ENCODE data around the gene FAM187B. TPM values are rescaled to one million over a fixed set of nuclear protein-coding genes. Genes with fewer than 3 reads are reported as not detected.

FAM187B gene
- total RNA-seq, 1 experiment from 2014 or later, result not detected

GRCh38 chr19:35268536-35269437, 40.2 kb upstream of the FAM187B start, which contains the start of gene USF2:
Gene USF2, plus strand, starts transcription at chr19:35268962. Its CDS starts 140 bp downstream, at chr19:35269102.
- H2BK20ac ChIP-seq (ENCODE audit: low read depth, low read length, poor library complexity, severe bottlenecking), result no peak within 1 kb of the TSS
- no CpG with 5 or more reads among the region's 126 CpGs for WGBS (ENCODE audit: extremely low coverage, insufficient read length, low lambda C conversion rate)
- no peaks in the 10 kb centered on the region for H3K79me2 ChIP-seq (ENCODE audit: insufficient read depth, low read length)
- H2BK5ac ChIP-seq (ENCODE audit: insufficient read length, low read length), result no peak within 1 kb of the TSS
- no peaks in the 10 kb centered on the region for H3K27me3 ChIP-seq (ENCODE audit: insufficient read depth, low read length)
- no peaks in the 10 kb centered on the region for H3K79me1 ChIP-seq (ENCODE audit: insufficient read depth, low read depth, low read length, poor library complexity, severe bottlenecking)
- H2AK5ac ChIP-seq (ENCODE audit: insufficient read length, low read length), result no peak within 1 kb of the TSS
- peak within 1 kb of the TSS; percentile 59 for H3K18ac ChIP-seq (ENCODE audit: insufficient read length, low read depth, low read length)
- H3K23ac ChIP-seq (ENCODE audit: insufficient read length, low read depth, low read length), result no peak within 1 kb of the TSS
- peak within 1 kb of the TSS; percentile 57 for H3K9ac ChIP-seq (ENCODE audit: extremely low read depth, insufficient read length, low read length)
- no peak within 1 kb of the TSS for H3K4ac ChIP-seq (ENCODE audit: low read depth, low read length)
- no peak within 1 kb of the TSS for H2BK15ac ChIP-seq (ENCODE audit: low read depth, low read length)
- H3K4me1 Mint-ChIP-seq, result peaks cover 11 to 15% of the 10 kb centered on the region in 2 experiments
- no peak within 1 kb of the TSS for H3K27ac ChIP-seq (ENCODE audit: insufficient read length, low read depth, low read length)
- H3K56ac ChIP-seq (ENCODE audit: insufficient read length, low read depth, low read length), result no peak within 1 kb of the TSS
- H4K20me1 ChIP-seq (ENCODE audit: control insufficient read depth, insufficient read depth, insufficient read length), result no peaks in the 10 kb centered on the region
- H3K27me3 Mint-ChIP-seq (ENCODE audit: low read depth), result no peaks in the 10 kb centered on the region
- peak within 1 kb of the TSS; percentile 90; the same call in 1 of the 2 replicates for H3K14ac ChIP-seq (ENCODE audit: insufficient read depth, low read length)
- no peak within 1 kb of the TSS for H2BK120ac ChIP-seq (ENCODE audit: low read depth, low read length, poor library complexity, severe bottlenecking)
- H2AFZ ChIP-seq (ENCODE audit: low read length), result no peak within 1 kb of the TSS
- peak within 1 kb of the TSS; percentile 30 for H3K4me2 ChIP-seq (ENCODE audit: insufficient read depth, insufficient read length, low read length)
- peak; percentile 65 for DNase-seq
- no peak within 1 kb of the TSS for H4K8ac ChIP-seq (replicated peaks; ENCODE audit: insufficient read length, low read depth, low read length)
- peak within 1 kb of the TSS; percentile 88 to 98 (median 96); a peak in 5 of 7 replicates for H3K27ac Mint-ChIP-seq
- TF ChIP-seq CTCF (conservative IDR thresholded peaks at IDR 0.05), result no peak
- H4K91ac ChIP-seq (ENCODE audit: insufficient read length, low read depth, low read length), result no peak within 1 kb of the TSS
- peak within 1 kb of the TSS; percentile 84 to 90 for H3K4me3 Mint-ChIP-seq
- H2BK12ac ChIP-seq (ENCODE audit: insufficient read length, low read depth, low read length), result no peak within 1 kb of the TSS
- no peaks in the 10 kb centered on the region for H3K9me3 ChIP-seq (ENCODE audit: control insufficient read depth, low read depth, low read length)
- H3K23me2 ChIP-seq (ENCODE audit: insufficient read length, low read depth, low read length, poor library complexity, severe bottlenecking), result peaks cover 5% of the 10 kb centered on the region
- H3K36me3 Mint-ChIP-seq (ENCODE audit: insufficient read depth in 1 of 3, low read depth in 3 of 3), result peaks cover 28 to 64% (median 64%) of the 10 kb centered on the region in 3 experiments
- H4K5ac ChIP-seq (ENCODE audit: insufficient read length, low read depth, low read length), result no peak within 1 kb of the TSS
- no peak within 1 kb of the TSS for H3T11ph ChIP-seq (ENCODE audit: low read length)
- no peaks in the 10 kb centered on the region for H3K4me1 ChIP-seq (ENCODE audit: insufficient read depth, low read length)
- H3K9me3 Mint-ChIP-seq, result no peaks in the 10 kb centered on the region

All from H9 (cell line).